IMR-90 (cell line): ENCODE measurements around the gene CSAD. TPM values are rescaled to one million over a fixed set of nuclear protein-coding genes. Genes with fewer than 3 reads are reported as not detected.
"Not testable (repeated sequence)": the region's sequence is repeated elsewhere in the genome, so short reads cannot be mapped to it uniquely, and the experiment has no call there.

Source experiments
- ATAC-seq: fragments of 200-7000 bp; cut with Tn5 transposase; 2 replicates; pipeline ENCODE4 v1.9.1; 2020; ENCODE audit warnings: low read depth, mild to moderate bottlenecking, moderate library complexity
- BruUV-seq: library from RNA; stranded (reverse); fragments of 400-500 nt; replicated peaks from 2 replicates; lab custom pipeline; 2021; lab: Mats Ljungman, UMichigan
- CTCF ChIA-PET: fragments of 300-600 bp; formaldehyde crosslinking; extraction: SDS; loops from one replicate; lab custom pipeline; 2021; ENCODE audit warnings: antibody characterized with exemption; lab: Yijun Ruan, JAX
- POLR2A ChIA-PET: fragments of 300-600 bp; sonication (Branson Sonifier 250); formaldehyde crosslinking; loops from one replicate; lab custom pipeline; 2022; ENCODE audit warnings: antibody characterized with exemption; ENCODE audit not compliant: unreplicated experiment; lab: Charles Lee
- DNase-seq: peaks from one replicate; pipeline ENCODE4 v3.0.0; 2013
- H2AFZ ChIP-seq: replicated peaks from 2 replicates; pipeline ENCODE3; 2013; ENCODE audit warnings: low read length, mild to moderate bottlenecking; ENCODE audit not compliant: poor library complexity
- H2AK5ac ChIP-seq: 2 replicates; pipeline ENCODE4 v1.6.1; 2013; ENCODE audit warnings: low read depth, low read length, inconsistent platforms
- H2AK9ac ChIP-seq: replicated peaks from 2 replicates; pipeline ENCODE3; 2013; ENCODE audit warnings: mild to moderate bottlenecking, low read depth, low read length, moderate library complexity; ENCODE audit not compliant: poor library complexity
- H2BK120ac ChIP-seq: 2 replicates; pipeline ENCODE4 v1.6.1; 2013; ENCODE audit warnings: low read depth, low read length, inconsistent platforms
- H2BK15ac ChIP-seq: 3 replicates; pipeline ENCODE4 v1.6.1; 2013; ENCODE audit warnings: low read depth, low read length, inconsistent platforms
- H2BK20ac ChIP-seq: 2 replicates; pipeline ENCODE4 v1.6.1; 2013; ENCODE audit warnings: low read depth, mild to moderate bottlenecking, inconsistent platforms, low read length, moderate library complexity
- H2BK5ac ChIP-seq: 2 replicates; pipeline ENCODE4 v1.6.1; 2013; ENCODE audit warnings: mild to moderate bottlenecking, low read depth, low read length, inconsistent platforms; ENCODE audit not compliant: poor library complexity, severe bottlenecking
- H3K14ac ChIP-seq: replicated peaks from 2 replicates; pipeline ENCODE4 v1.6.1; 2013; ENCODE audit warnings: low read depth, low read length, inconsistent platforms
- H3K18ac ChIP-seq: 2 replicates; pipeline ENCODE4 v1.6.1; 2013; ENCODE audit warnings: low read depth, low read length, control low read depth
- H3K23ac ChIP-seq: 2 replicates; pipeline ENCODE4 v1.6.1; 2013; ENCODE audit warnings: low read depth, low read length, inconsistent platforms
- H3K27ac ChIP-seq: 2 replicates; pipeline ENCODE4 v1.5.1; 2013; ENCODE audit warnings: mild to moderate bottlenecking, control low read depth, low read length; ENCODE audit not compliant: insufficient read depth
- H3K27me3 ChIP-seq: 2 replicates; pipeline ENCODE4 v1.6.1; 2013; ENCODE audit warnings: low read length; ENCODE audit not compliant: control insufficient read depth, insufficient read depth
- H3K36me3 ChIP-seq: 2 replicates; pipeline ENCODE4 v1.6.1; 2013; ENCODE audit warnings: low read length, mixed read lengths; ENCODE audit not compliant: control insufficient read depth, insufficient read depth
- H3K4ac ChIP-seq: 2 replicates; pipeline ENCODE4 v1.6.1; 2013; ENCODE audit warnings: low read depth, low read length, inconsistent platforms
- H3K4me1 ChIP-seq: 2 replicates; pipeline ENCODE4 v1.6.1; 2013; ENCODE audit warnings: low read length, mixed read lengths; ENCODE audit not compliant: control insufficient read depth, insufficient read depth
- H3K4me2 ChIP-seq: 2 replicates; pipeline ENCODE4 v1.6.1; 2013; ENCODE audit warnings: low read depth, mild to moderate bottlenecking, control low read depth, low read length, moderate library complexity
- H3K4me3 ChIP-seq: 2 replicates; pipeline ENCODE4 v1.5.1; 2013; ENCODE audit warnings: low read depth, mild to moderate bottlenecking, control low read depth, low read length, moderate library complexity; ENCODE audit not compliant: insufficient read depth
- H3K56ac ChIP-seq: 2 replicates; pipeline ENCODE4 v1.6.1; 2013; ENCODE audit warnings: low read length, inconsistent platforms; ENCODE audit not compliant: insufficient read depth; ENCODE audit errors: extremely low read depth
- H3K79me1 ChIP-seq, 2 experiments: 2 replicates each; pipeline ENCODE4 v1.6.1; 2013; ENCODE audit warnings: low read length in 2 of 2, inconsistent platforms in 1 of 2, low read depth in 1 of 2
- H3K9ac ChIP-seq: 2 replicates; pipeline ENCODE4 v1.6.1; 2013; ENCODE audit warnings: low read depth, low read length, control low read depth
- H3K9me1 ChIP-seq: 2 replicates; pipeline ENCODE4 v1.6.1; 2013; ENCODE audit warnings: low read length, inconsistent platforms; ENCODE audit not compliant: insufficient read depth
- H3K9me3 ChIP-seq: 2 replicates; pipeline ENCODE4 v1.6.1; 2013; ENCODE audit warnings: low read length; ENCODE audit not compliant: control insufficient read depth, insufficient read depth
- H4K20me1 ChIP-seq: 2 replicates; pipeline ENCODE4 v1.6.1; 2013; ENCODE audit warnings: low read length, inconsistent platforms; ENCODE audit not compliant: insufficient read depth
- H4K5ac ChIP-seq: 2 replicates; pipeline ENCODE4 v1.6.1; 2013; ENCODE audit warnings: mild to moderate bottlenecking, low read depth, low read length, control low read depth
- H4K8ac ChIP-seq, 2 experiments: 2 replicates each; pipeline ENCODE4 v1.6.1; 2013; ENCODE audit warnings: low read depth in 2 of 2, low read length in 2 of 2, control low read depth in 1 of 2, inconsistent platforms in 1 of 2
- H4K91ac ChIP-seq: 2 replicates; pipeline ENCODE4 v1.6.1; 2013; ENCODE audit warnings: low read depth, low read length, inconsistent platforms; ENCODE audit not compliant: insufficient read depth
- WGBS, 2 experiments: methylation state at CpG; one replicate each; pipeline versions ENCODE4 v1.1.5 to v1.1.7; 2013; ENCODE audit warnings: missing lambda C conversion rate in 2 of 2; ENCODE audit not compliant: insufficient read length in 1 of 2; ENCODE audit errors: extremely low coverage in 2 of 2; 5-methylcytosine and 5-hydroxymethylcytosine counted together
- dilution Hi-C: fragments of 300-500 bp; cut with HindIII; formaldehyde crosslinking; loops from one replicate; pipeline ENCODE4 v1.14.3; 2018; ENCODE audit warnings: low sequenced_read_pairs; ENCODE audit not compliant: unreplicated experiment
- in situ Hi-C: fragments of 300-500 bp; cut with MboI; formaldehyde crosslinking; loops from 3 replicates; pipeline ENCODE4 v1.14.3; 2019; ENCODE audit warnings: low sequenced_read_pairs, inconsistent platforms, mixed read lengths
- intact Hi-C: fragments of 100-400 bp; cut with micrococcal nuclease; formaldehyde crosslinking; loops from 2 replicates; pipeline ENCODE4 v1.10.0; 2022
- polyA plus RNA-seq, 3 experiments: library from polyadenylated mRNA; depleted of rRNA; stranded (reverse); fragments of >200 nt; gene quantifications; 2 replicates each; pipeline ENCODE4 v1.2.3, GENCODE V29; 2012; ENCODE audit warnings: low replicate concordance in 1 of 3
- total RNA-seq: library from RNA; depleted of rRNA; stranded (reverse); fragments of >200 nt; gene quantifications from 2 replicates; pipeline ENCODE4 v1.2.3, GENCODE V29; 2012

The CSAD gene
- total and polyA plus RNA-seq, 2 of the 4 experiments (the other 2 are of a cell fraction), result 5.4 to 45.6 TPM

DNA sequence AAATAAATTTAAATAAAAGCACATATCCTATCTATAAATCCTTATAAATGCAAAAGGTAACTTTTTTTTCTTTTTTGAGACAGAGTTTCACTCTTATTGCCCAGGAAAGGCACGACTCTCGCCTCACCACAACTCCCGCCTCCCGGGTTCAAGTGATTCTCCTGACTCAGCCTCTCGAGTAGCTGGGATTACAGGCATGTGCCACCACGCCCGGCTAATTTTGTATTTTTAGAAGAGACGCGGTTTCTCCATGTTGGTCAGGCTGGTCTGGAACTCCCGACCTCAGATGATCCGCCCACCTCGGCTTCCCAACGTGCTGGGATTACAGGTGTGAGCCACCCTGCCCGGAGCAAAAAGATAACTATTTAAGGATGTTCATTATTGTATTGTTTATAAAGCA is 1.9 kb downstream of the CSAD start:
- H3K56ac ChIP-seq, H3K27me3 ChIP-seq, CTCF ChIA-PET, H3K4ac ChIP-seq, H3K4me3 ChIP-seq, H2BK15ac ChIP-seq, BruUV-seq, ATAC-seq, H4K5ac ChIP-seq, dilution Hi-C loops, H2AK5ac ChIP-seq, H2AFZ ChIP-seq, H3K18ac ChIP-seq, H2BK20ac ChIP-seq, intact Hi-C loops, H4K91ac ChIP-seq, H3K14ac ChIP-seq, POLR2A ChIA-PET, H2BK120ac ChIP-seq, in situ Hi-C loops, DNase-seq, H2BK5ac ChIP-seq, H3K9me3 ChIP-seq, H3K23ac ChIP-seq, H3K4me2 ChIP-seq, H3K27ac ChIP-seq, H3K9ac ChIP-seq, H4K8ac ChIP-seq, H2AK9ac ChIP-seq: not testable (repeated sequence)
- H3K9me1 ChIP-seq, result peaks cover 14% of the 10 kb centered on the region
- WGBS, 2 experiments, result 100% methylated on average over 10 of the region's 14 CpGs; no CpG with 5 or more reads in 1 of the 2 experiments
- H3K79me1 ChIP-seq, result peaks cover 23 to 52% of the 10 kb centered on the region in 2 experiments
- peaks cover 10% of the 10 kb centered on the region for H3K36me3 ChIP-seq
- H4K20me1 ChIP-seq, result peaks cover 12% of the 10 kb centered on the region; the same call in 1 of the 2 replicates
- peaks cover 21% of the 10 kb centered on the region for H3K4me1 ChIP-seq

DNA sequence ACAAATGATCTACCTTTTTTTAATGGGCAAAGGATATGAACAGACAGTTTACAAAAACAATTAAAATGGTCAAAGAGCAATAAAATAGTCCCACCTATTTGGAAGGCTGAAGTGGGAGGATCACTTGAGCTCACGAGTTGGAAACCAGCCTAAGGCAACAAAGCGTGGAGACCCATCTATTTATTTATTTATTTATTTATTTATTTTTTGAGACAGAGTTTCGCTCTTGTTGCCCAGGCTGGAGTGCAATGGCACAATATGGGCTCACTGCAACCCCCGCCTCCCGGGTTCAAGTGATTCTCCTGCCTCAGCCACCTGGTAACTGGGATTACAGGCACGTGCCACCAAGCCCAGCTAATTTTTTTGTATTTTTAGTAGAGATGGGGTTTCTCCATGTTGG is 3.3 kb downstream of the CSAD start:
- H3K36me3 ChIP-seq, DNase-seq, H2AK5ac ChIP-seq, H3K27ac ChIP-seq, H2BK20ac ChIP-seq, POLR2A ChIA-PET, H2AFZ ChIP-seq, ATAC-seq, BruUV-seq, dilution Hi-C loops, in situ Hi-C loops, H2BK5ac ChIP-seq, H3K9ac ChIP-seq, H4K8ac ChIP-seq, H3K4me2 ChIP-seq, H3K18ac ChIP-seq, H3K56ac ChIP-seq, H2BK15ac ChIP-seq, H3K4me3 ChIP-seq, H3K23ac ChIP-seq, H3K27me3 ChIP-seq, H4K5ac ChIP-seq, H3K9me3 ChIP-seq, H3K4ac ChIP-seq, H4K91ac ChIP-seq, H2BK120ac ChIP-seq, H3K14ac ChIP-seq, intact Hi-C loops, H2AK9ac ChIP-seq: not testable (repeated sequence)
- Histone ChIP-seq H3K9me1 (peaks cover 19% of the 10 kb centered on the region), H4K20me1 (peaks cover 12% of the 10 kb centered on the region; the same call in 1 of the 2 replicates), H3K79me1 (peaks cover 14 to 48% of the 10 kb centered on the region in 2 experiments), H3K4me1 (peaks cover 22% of the 10 kb centered on the region)
- no CpG with 5 or more reads among the region's 6 CpGs for WGBS, 2 experiments
- CTCF ChIA-PET, result interaction anchor here (1.2 kb wide), 2 partner anchors 12 to 18 kb away, joined by 3 to 4 read pairs; no protein-coding TSS in a partner anchor
